Measurements from ENCODE around the gene TMEM267.

The TMEM267 gene

DNA sequence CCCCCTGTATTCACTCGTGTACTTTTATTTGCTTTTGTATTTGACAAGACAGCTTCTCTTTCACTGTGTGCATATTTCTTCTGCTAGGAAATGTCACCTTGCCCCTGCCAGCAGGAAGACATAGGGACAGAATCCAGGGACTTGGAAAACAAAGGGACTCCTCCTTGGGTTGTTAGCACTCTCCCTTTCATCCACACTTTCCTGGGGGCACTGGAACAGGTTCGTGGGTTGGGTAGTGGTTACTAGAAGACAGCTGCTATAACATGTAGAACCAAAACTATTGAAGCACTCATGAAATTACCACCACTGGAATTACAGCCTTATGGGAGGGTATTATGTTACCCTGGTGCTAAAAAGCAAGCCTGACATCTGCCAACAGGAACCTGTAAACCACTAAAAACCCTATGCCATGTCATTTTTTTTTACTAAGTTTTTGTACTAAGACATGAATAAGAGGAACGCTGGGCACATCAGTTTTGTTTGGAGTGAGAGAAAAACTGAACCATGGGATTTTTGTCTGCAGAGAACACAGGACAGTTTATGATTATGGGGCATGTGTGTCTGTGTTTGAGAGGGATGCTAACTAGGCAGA, 66.8 kb downstream of the TMEM267 start:
- DNase-seq (ENCODE audit: low read depth in 1 of 2, low spot score in 1 of 2) = no peak
- Histone ChIP-seq H3K4me3 (replicated peaks; ENCODE audit: insufficient read depth, low read length) (no peak overlapping the region), H3K27me3 (ENCODE audit: insufficient read depth, poor library complexity, severe bottlenecking) (no peaks in the 10 kb centered on the region), H3K27ac (replicated peaks) (no peak overlapping the region)
- TF ChIP-seq GABPA (IDR thresholded peaks at IDR 0.05; ENCODE audit: low read depth) = no peak
- no peak for TF ChIP-seq POLR2AphosphoS5 (IDR thresholded peaks at IDR 0.05; ENCODE audit: low read depth)
- TF ChIP-seq, protein P1, sequence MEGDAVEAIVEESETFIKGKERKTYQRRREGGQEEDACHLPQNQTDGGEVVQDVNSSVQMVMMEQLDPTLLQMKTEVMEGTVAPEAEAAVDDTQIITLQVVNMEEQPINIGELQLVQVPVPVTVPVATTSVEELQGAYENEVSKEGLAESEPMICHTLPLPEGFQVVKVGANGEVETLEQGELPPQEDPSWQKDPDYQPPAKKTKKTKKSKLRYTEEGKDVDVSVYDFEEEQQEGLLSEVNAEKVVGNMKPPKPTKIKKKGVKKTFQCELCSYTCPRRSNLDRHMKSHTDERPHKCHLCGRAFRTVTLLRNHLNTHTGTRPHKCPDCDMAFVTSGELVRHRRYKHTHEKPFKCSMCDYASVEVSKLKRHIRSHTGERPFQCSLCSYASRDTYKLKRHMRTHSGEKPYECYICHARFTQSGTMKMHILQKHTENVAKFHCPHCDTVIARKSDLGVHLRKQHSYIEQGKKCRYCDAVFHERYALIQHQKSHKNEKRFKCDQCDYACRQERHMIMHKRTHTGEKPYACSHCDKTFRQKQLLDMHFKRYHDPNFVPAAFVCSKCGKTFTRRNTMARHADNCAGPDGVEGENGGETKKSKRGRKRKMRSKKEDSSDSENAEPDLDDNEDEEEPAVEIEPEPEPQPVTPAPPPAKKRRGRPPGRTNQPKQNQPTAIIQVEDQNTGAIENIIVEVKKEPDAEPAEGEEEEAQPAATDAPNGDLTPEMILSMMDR (IDR thresholded peaks at IDR 0.05; ENCODE audit: insufficient read depth, low read length) = no peak
- no peak for TF ChIP-seq REST (IDR thresholded peaks at IDR 0.05; ENCODE audit: insufficient replicate concordance, low read depth)
- no peak for TF ChIP-seq SPI1 (IDR thresholded peaks at IDR 0.05; ENCODE audit: borderline replicate concordance, low read depth)

DNA sequence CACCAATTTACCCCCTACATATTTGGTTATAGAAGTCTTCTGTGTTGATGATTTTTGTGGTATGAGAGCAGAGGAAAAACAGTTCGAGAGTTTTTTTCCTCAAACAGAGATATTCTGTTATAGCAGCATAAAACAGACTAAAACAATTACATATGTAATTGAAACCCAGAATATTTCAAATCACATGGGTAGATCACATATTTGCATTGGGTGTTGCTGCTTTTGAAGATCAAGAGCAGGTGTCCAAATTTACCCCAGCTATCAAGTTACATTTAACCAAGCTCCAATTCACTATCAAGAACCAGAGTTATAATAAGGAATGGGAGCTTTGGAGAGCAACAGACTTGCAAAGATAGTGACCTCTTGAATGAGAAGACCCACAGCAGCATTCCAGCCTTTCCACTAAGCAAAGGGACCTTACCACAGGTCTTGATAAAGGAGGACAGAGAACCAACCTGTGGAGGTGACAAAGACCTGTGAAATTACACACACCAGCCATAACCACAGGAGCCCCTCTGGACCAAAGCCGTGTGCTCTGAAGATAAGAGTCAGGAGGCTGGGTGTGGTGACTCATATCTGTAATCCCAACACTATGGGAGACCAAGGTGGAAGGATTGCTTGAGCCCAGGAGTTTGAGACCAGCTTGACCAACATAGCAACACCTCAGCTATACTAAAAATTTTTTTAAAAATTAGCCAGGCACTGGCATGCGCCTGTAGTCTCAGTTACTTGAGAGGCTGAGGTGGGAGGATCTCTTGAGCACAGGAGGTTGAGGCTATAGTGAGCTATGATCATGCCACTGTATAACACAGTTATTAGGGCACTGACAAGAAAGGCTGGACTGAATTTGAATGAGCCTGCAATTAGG, 67.5 kb downstream of the TMEM267 start:
- no peak overlapping the region for H3K27ac ChIP-seq (replicated peaks)
- no peak for TF ChIP-seq SPI1 (IDR thresholded peaks at IDR 0.05; ENCODE audit: borderline replicate concordance, low read depth)
- DNase-seq (ENCODE audit: low read depth in 1 of 2, low spot score in 1 of 2) = no peak

GRCh38 chr5:43413966-43414365, 69.7 kb downstream of the TMEM267 start:
- H3K27ac ChIP-seq (replicated peaks) = no peak overlapping the region
- H3K4me3 ChIP-seq (replicated peaks; ENCODE audit: insufficient read depth, low read length) = no peak overlapping the region
- H3K27me3 ChIP-seq (ENCODE audit: insufficient read depth, poor library complexity, severe bottlenecking) = no peaks in the 10 kb centered on the region
- no peak for DNase-seq (ENCODE audit: low read depth in 1 of 2, low spot score in 1 of 2)
- TF ChIP-seq, protein P1 (IDR thresholded peaks at IDR 0.05; ENCODE audit: insufficient read depth, low read length) = no peak
- TF ChIP-seq GABPA (IDR thresholded peaks at IDR 0.05; ENCODE audit: low read depth) (no peak), REST (IDR thresholded peaks at IDR 0.05; ENCODE audit: insufficient replicate concordance, low read depth) (no peak), POLR2AphosphoS5 (IDR thresholded peaks at IDR 0.05; ENCODE audit: low read depth) (no peak), SPI1 (IDR thresholded peaks at IDR 0.05; ENCODE audit: borderline replicate concordance, low read depth) (no peak)

More for the DNA sequence above, 67.5 kb downstream of the TMEM267 start:
- Histone ChIP-seq H3K27me3 (ENCODE audit: insufficient read depth, poor library complexity, severe bottlenecking) (no peaks in the 10 kb centered on the region), H3K4me3 (replicated peaks; ENCODE audit: insufficient read depth, low read length) (no peak overlapping the region)

- Histone ChIP-seq H3K27me3 (ENCODE audit: insufficient read depth, poor library complexity, severe bottlenecking) (no peaks in the 10 kb centered on the region), H3K4me3 (replicated peaks; ENCODE audit: insufficient read depth, low read length) (no peak overlapping the region), H3K27ac (replicated peaks) (no peak overlapping the region)
- TF ChIP-seq, protein P1 (IDR thresholded peaks at IDR 0.05; ENCODE audit: insufficient read depth, low read length) = no peak
- TF ChIP-seq SPI1 (IDR thresholded peaks at IDR 0.05; ENCODE audit: borderline replicate concordance, low read depth) = no peak
- no peak for TF ChIP-seq POLR2AphosphoS5 (IDR thresholded peaks at IDR 0.05; ENCODE audit: low read depth)
- no peak for TF ChIP-seq REST (IDR thresholded peaks at IDR 0.05; ENCODE audit: insufficient replicate concordance, low read depth)
- TF ChIP-seq GABPA (IDR thresholded peaks at IDR 0.05; ENCODE audit: low read depth) = no peak
- DNase-seq (ENCODE audit: low read depth in 1 of 2, low spot score in 1 of 2) = no peak
Observed at GRCh38 chr5:43412644-43413043, 71.0 kb downstream of the TMEM267 start.
